Thyroid gland (tissue), 4 donors: ENCODE results near the gene GRAMD1B.

Source experiments
- CTCF ChIP-seq, 6 experiments: fragments of 200-600 bp in 3 of 6; fragments of 450-650 bp in 3 of 6; sonication (generic) in 3 of 6; IDR thresholded peaks; one replicate each; pipeline ENCODE4 v1.5.1; 2016 to 2019; ENCODE audit warnings: antibody characterized with exemption in 6 of 6, mild to moderate bottlenecking in 2 of 6, inconsistent platforms in 1 of 6, moderate library complexity in 1 of 6
- POLR2A ChIP-seq, 2 donors: fragments of 450-650 bp; IDR thresholded peaks; one replicate each; pipeline ENCODE4 v1.6.1; 2017; ENCODE audit warnings: antibody characterized with exemption in 2 of 2, mild to moderate bottlenecking in 2 of 2, moderate library complexity in 1 of 2

DNA sequence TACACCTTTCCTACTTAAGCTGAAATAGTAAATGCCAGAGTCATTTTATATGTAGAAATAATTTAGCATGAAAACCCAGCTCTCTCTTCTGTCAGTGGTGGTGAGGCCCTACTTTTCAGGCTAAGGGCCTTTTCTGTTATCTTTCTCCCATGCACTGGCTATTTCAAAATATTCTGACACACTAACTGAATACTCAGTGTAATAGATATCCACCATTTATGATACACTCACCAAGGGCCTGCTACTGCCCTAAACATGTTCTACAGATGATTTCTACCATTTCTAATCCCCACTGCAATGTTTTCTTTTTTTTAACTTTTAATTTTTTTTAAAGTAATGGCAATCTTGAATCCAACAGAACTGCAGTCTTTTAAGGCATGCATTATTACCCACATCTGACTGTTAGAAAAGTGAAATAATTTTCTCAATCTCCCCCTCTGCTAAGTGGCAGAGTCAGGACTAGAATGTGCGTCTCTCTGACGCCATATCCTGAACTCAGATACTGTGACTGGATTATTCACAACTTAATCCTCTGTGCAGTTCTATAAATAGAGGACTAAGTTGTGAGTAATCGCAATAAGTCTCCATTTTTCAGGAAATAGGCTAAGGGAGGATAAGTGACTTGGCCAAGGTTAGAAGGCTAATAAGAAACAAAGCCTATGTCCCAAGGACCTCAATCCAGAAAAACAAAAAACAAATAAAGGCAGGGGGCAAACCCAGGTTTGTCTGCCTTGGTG, 44.0 kb downstream of the GRAMD1B start:
- no peak for TF ChIP-seq POLR2A (IDR thresholded peaks at IDR 0.05)
- TF ChIP-seq CTCF (IDR thresholded peaks at IDR 0.05) = no peak
